OCI-LY7 (cell line): ENCODE data around the gene SAYSD1. TPM values are rescaled to one million over a fixed set of nuclear protein-coding genes. Genes with fewer than 3 reads are reported as not detected.

Experiments used
- BruUV-seq: library from RNA; stranded (reverse); fragments of 400-500 nt; replicated peaks from 2 replicates; lab custom pipeline; 2021; lab: Mats Ljungman, UMichigan
- CTCF ChIA-PET: fragments of 300-600 bp; sonication (Branson Sonifier 250); formaldehyde crosslinking; loops from one replicate; lab custom pipeline; 2022; ENCODE audit warnings: antibody characterized with exemption; ENCODE audit not compliant: unreplicated experiment; lab: Charles Lee
- POLR2A ChIA-PET: fragments of 300-600 bp; sonication (Branson Sonifier 250); formaldehyde crosslinking; loops from one replicate; lab custom pipeline; 2022; ENCODE audit warnings: antibody characterized with exemption; lab: Charles Lee
- DNase-seq: peaks from one replicate; pipeline ENCODE4 v3.0.0-alpha.2; 2015; ENCODE audit warnings: low spot score
- H2AFZ ChIP-seq: fragments of 200-600 bp; sonication (generic), shearing (Covaris generic); 2 replicates; pipeline ENCODE4 v1.6.1; 2014; ENCODE audit warnings: mild to moderate bottlenecking, antibody characterized with exemption, low read length, moderate library complexity
- H3K27ac ChIP-seq: fragments of 200-600 bp; sonication (generic); 2 replicates; pipeline ENCODE4 v1.5.1; 2014; ENCODE audit warnings: mixed run types, low read depth, mild to moderate bottlenecking, moderate library complexity, low read length, inconsistent platforms; ENCODE audit not compliant: poor library complexity, severe bottlenecking
- H3K36me3 ChIP-seq: fragments of 200-600 bp; sonication (generic); 2 replicates; pipeline ENCODE4 v1.6.1; 2014; ENCODE audit warnings: mild to moderate bottlenecking, antibody characterized with exemption, low read length, moderate library complexity, mixed read lengths; ENCODE audit not compliant: insufficient read depth
- H3K4me1 ChIP-seq: fragments of 200-600 bp; sonication (generic); 2 replicates; pipeline ENCODE4 v1.5.1; 2014; ENCODE audit warnings: mild to moderate bottlenecking, low read length; ENCODE audit not compliant: insufficient read depth, poor library complexity, severe bottlenecking
- H3K4me2 ChIP-seq: fragments of 200-600 bp; sonication (generic); 2 replicates; pipeline ENCODE4 v1.6.1; 2014; ENCODE audit warnings: mild to moderate bottlenecking, low read length
- H3K4me3 ChIP-seq: fragments of 200-600 bp; sonication (generic); 2 replicates; pipeline ENCODE4 v1.5.1; 2014; ENCODE audit warnings: mild to moderate bottlenecking, low read depth, low read length; ENCODE audit not compliant: poor library complexity, severe bottlenecking
- H3K79me2 ChIP-seq: fragments of 200-600 bp; sonication (generic); 2 replicates; pipeline ENCODE4 v1.6.1; 2016; ENCODE audit warnings: low read depth, mild to moderate bottlenecking, low read length, moderate library complexity, mixed read lengths; ENCODE audit not compliant: insufficient read depth
- H3K9me2 ChIP-seq: fragments of 200-600 bp; sonication (generic); 2 replicates; pipeline ENCODE4 v1.6.1; 2016; ENCODE audit warnings: mild to moderate bottlenecking, low read length, mixed read lengths; ENCODE audit not compliant: insufficient read depth
- H3K9me3 ChIP-seq: fragments of 200-600 bp; sonication (generic); 2 replicates; pipeline ENCODE4 v1.6.1; 2014; ENCODE audit warnings: mild to moderate bottlenecking, mixed run types, low read length, mixed read lengths
- H4K20me1 ChIP-seq: fragments of 200-600 bp; sonication (generic); 2 replicates; pipeline ENCODE4 v1.6.1; 2014; ENCODE audit warnings: mild to moderate bottlenecking, antibody characterized with exemption, low read length, moderate library complexity, mixed read lengths; ENCODE audit not compliant: insufficient read depth
- CTCF ChIP-seq: fragments of 200-600 bp; sonication (generic); conservative IDR thresholded peaks from 2 replicates; pipeline ENCODE4 v1.5.1; 2014; ENCODE audit warnings: mild to moderate bottlenecking, antibody characterized with exemption, low read length, moderate library complexity, mixed read lengths
- EZH2phosphoT487 ChIP-seq: fragments of 200-600 bp; sonication (generic); IDR thresholded peaks from 2 replicates; pipeline ENCODE4 v1.6.1; 2018; ENCODE audit warnings: low read depth, borderline replicate concordance, mild to moderate bottlenecking, mixed run types, antibody characterized with exemption, low read length, moderate library complexity, mixed read lengths
- intact Hi-C: fragments of 100-400 bp; cut with micrococcal nuclease; formaldehyde crosslinking; loops from one replicate; pipeline ENCODE4 v1.10.0; 2022; ENCODE audit not compliant: unreplicated experiment
- total RNA-seq, 2 experiments: library from RNA; depleted of rRNA in 1 of 2; stranded (reverse); fragments of >200 nt in 1 of 2; shearing (Covaris generic) in 1 of 2; gene quantifications; 2 replicates each; pipeline ENCODE4 v1.2.3, GENCODE V29; 2014 to 2022

SAYSD1 gene
- total RNA-seq, 2 experiments from 2014 or later: 10.7 to 14.1 TPM

GRCh38 chr6:39128106-39128505, 13.1 kb upstream of the SAYSD1 start:
- H4K20me1 ChIP-seq: no peaks in the 10 kb centered on the region
- no peaks in the 10 kb centered on the region for H3K4me1 ChIP-seq
- TF ChIP-seq EZH2phosphoT487: no peak
- no peak for TF ChIP-seq CTCF
- no peaks in the 10 kb centered on the region for H3K9me2 ChIP-seq
- no peak overlapping the region for H3K4me3 ChIP-seq
- no peak overlapping the region for H3K27ac ChIP-seq
- no peaks in the 10 kb centered on the region for H3K36me3 ChIP-seq
- BruUV-seq: no TSS peak
- intact Hi-C loops: no loop called here
- POLR2A ChIA-PET: no interaction called here
- H3K79me2 ChIP-seq: no peaks in the 10 kb centered on the region
- H2AFZ ChIP-seq: no peak overlapping the region
- CTCF ChIA-PET: no interaction called here
- no peak for DNase-seq
- no peaks in the 10 kb centered on the region for H3K9me3 ChIP-seq
- H3K4me2 ChIP-seq: no peak overlapping the region

GRCh38 chr6:39124114-39124513, 9.1 kb upstream of the SAYSD1 start:
- no peak overlapping the region for H3K4me3 ChIP-seq
- H4K20me1 ChIP-seq: no peaks in the 10 kb centered on the region
- ChIA-PET CTCF (no interaction called here), POLR2A (no interaction called here)
- no TSS peak for BruUV-seq
- intact Hi-C loops: no loop called here
- no peaks in the 10 kb centered on the region for H3K9me3 ChIP-seq
- no peak overlapping the region for H2AFZ ChIP-seq
- H3K4me1 ChIP-seq: no peaks in the 10 kb centered on the region
- H3K4me2 ChIP-seq: no peak overlapping the region
- TF ChIP-seq CTCF (no peak), EZH2phosphoT487 (no peak)
- H3K79me2 ChIP-seq: no peaks in the 10 kb centered on the region
- H3K27ac ChIP-seq: no peak overlapping the region
- no peaks in the 10 kb centered on the region for H3K36me3 ChIP-seq
- no peak for DNase-seq
- no peaks in the 10 kb centered on the region for H3K9me2 ChIP-seq

- ChIA-PET CTCF (no interaction called here), POLR2A (no interaction called here)
- H3K36me3 ChIP-seq: no peaks in the 10 kb centered on the region
- DNase-seq: no peak
- no peaks in the 10 kb centered on the region for H3K9me3 ChIP-seq
- H2AFZ ChIP-seq: no peak overlapping the region
- peaks cover 10% of the 10 kb centered on the region for H3K4me1 ChIP-seq
- intact Hi-C loops: loop anchor here (5.0 kb wide), 1 partner anchor 482 kb away; the partner anchor contains the start of gene BTBD9
- no peaks in the 10 kb centered on the region for H4K20me1 ChIP-seq
- TF ChIP-seq CTCF (no peak), EZH2phosphoT487 (no peak)
- H3K9me2 ChIP-seq: no peaks in the 10 kb centered on the region
- no peaks in the 10 kb centered on the region for H3K79me2 ChIP-seq
- H3K27ac ChIP-seq: no peak overlapping the region
- H3K4me2 ChIP-seq: no peak overlapping the region
- BruUV-seq: no TSS peak
- no peak overlapping the region for H3K4me3 ChIP-seq
Observed at GRCh38 chr6:39118921-39119320, 3.9 kb upstream of the SAYSD1 start.
